HG02571 (cell line): ENCODE data around the gene PPFIBP1.
"Not testable (repeated sequence)": the region's sequence is repeated elsewhere in the genome, so short reads cannot be mapped to it uniquely, and the experiment has no call there.

Experiments
- ATAC-seq: cut with Tn5 transposase; IDR thresholded peaks from one replicate; pipeline ENCODE4 v1.9.1; 2021; ENCODE audit warnings: mild to moderate bottlenecking, moderate library complexity; ENCODE audit not compliant: unreplicated experiment

PPFIBP1 gene

DNA sequence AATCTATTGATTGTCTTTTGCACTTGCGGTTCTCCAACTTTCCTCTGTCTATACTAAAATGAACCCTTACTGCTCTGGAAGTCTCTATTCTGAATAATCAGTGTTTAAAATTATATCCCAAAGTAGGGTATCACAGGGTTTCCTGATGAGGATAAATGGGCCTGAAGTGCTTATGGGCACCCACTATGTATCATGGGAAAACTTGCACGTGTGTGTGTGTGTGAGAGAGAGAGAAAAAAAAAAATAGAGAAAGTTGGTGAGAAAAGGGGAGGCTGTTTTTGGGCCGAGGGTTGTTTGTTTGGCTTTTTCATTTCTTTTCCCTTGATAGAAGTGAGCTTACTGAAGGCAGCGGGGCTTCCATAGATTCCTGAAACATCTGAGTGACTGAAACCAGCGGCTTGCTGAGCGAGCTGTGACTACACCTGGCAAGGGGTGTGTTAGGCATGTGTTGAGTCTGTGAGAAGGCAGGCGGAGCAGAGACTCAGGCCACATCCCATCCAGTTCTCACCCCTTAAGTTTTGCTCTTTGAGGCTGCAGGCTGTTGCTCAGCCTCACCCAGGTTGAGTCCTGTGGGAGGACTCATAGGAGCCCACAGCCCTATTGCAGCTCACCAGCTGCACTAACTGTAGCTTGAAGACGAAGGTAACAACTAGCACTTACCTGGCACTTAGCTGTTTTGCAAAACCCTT lies 17.2 kb downstream of the PPFIBP1 start:
- no peak for ATAC-seq

DNA sequence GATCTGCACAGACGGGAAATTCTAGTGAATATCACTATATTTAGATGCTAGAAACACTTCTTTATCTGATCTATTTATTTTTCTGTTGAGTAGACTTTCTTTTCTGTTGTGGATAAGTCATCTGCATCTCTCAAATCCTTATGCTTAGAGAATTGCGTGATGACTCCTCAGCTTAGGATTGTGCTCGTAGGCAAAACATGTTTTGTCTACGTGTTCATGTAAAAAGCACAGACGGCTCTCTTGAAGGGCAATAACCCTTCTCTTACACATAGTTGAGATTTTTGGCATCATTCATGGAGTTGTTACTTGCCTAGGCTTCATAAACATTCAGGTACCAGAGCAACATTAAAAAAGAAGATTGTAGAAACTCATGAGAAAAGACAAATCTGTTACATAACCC lies 18.6 kb downstream of the PPFIBP1 start:
- ATAC-seq, result no peak

DNA sequence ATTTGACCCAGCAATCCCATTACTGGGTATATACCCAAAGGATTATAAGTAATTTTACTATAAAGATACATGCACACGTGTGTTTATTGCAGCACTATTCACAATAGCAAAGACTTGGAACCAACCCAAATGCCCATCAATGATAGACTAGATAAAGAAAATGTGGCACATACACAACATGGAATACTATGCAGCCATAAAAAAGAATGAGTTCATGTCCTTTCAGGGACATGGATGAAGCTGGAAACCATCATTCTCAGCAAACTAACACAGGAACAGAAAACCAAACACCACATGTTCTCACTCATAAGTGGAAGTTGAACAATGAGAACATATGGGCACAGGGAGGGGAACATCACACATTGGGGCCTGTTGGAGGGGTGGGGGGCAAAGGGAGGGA lies 20.9 kb downstream of the PPFIBP1 start:
- ATAC-seq, result not testable (repeated sequence)

DNA sequence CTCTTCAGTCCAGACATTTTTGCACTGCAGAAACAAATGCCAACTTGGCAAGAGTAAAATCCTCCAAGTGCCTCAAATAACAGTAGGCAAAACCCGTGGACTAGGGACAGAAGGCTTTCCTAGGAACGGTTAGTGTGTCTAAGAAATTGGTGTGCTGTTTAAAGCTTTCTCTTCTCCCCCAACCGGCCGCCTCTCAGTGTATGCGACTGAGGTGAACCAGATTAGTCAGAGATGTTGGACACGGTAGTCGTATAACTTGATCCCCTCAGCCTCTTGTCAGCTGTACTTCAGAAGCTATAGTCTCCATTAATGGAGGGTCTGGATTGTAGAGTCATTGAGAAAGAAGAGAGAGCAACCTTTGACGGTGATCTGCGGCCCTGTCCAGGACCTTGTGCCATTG lies 21.7 kb downstream of the PPFIBP1 start:
- no peak for ATAC-seq

DNA sequence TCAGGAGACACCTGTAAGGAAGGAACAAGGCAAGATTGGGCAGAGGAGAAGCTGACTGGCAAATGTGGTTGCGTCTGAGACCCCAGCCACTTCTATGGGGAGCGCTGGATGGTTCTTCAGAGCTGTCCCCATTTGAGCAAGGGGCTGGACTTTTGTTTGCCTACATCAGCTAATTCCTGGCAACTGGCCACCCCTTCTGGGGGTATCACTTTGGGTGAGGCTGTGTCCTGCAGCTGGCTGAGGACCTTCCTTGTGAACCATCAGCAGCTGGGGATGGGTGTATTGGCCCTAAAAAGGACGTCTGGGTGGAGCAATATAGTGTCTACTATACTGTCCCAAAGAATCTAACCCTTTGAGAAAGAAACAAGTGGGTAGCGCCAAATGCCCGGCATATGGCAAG lies 23.6 kb downstream of the PPFIBP1 start:
- no peak for ATAC-seq

DNA sequence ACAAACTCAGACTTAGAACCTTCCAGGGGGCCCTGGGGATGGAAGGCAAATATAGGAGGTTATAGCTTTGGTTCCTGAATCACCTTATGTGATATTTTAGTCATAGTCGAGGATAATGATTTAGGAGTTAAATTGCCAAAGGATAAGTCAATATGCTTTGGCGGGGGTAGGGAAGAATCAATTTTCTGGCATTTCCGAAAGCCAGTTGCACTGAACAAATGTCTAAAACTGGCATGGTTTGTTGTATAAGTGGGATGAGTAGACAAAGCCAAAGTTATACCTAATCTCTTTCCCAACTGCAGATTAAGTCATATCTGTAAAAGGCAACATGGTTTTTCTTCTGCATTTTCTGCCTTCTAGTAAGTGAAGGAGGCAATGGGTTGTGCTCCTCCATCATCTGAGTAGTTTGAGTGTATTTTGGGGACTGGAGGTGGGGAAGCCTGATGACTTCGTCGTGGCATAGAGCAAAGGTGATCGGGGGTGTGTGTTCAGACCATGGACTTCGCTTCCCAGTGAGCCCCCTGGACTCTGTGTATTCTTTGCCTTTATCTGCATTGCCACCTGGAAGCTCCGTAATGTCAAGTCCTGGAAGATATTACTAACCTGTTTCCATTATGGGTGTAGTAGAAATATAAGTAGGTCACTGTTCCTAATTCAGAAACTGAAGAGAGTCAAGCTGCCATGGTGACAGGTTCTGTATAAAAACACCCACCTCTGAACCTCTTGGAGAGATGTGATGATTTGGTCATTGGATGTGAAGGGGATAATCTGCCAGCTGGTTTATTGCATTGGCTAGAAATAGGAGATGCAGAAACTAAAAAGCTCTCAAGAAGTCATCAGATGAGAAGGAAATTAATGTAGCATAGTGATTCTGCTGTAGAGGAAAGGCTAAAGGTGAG lies 24.5 kb downstream of the PPFIBP1 start:
- no peak for ATAC-seq

DNA sequence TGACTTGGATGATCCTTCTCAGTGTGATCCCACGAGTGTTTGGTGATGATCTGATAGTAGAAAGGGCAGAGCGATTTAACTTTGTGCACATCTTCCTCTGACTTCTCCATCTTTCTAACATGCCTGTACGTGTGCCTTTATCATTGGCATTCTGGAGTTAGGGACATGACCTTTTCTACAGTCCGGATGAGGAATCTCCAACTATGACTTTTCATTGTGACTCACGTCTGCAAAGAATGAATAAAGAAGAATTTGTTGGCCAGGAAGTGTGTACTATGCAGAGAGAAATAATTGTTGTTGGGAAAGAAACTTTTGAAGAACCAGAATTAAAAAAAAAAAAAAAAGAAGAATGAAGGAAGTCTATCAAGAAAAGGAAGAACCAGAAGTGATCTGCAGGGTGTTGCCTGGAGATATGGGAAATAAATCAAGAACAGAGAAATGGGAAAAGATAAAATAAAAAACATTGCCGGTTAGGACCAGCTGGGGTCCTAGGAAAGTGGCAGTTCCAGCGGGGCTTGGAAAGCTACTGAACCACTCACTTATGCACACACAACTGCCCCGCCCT lies 25.3 kb downstream of the PPFIBP1 start:
- ATAC-seq, result no peak

DNA sequence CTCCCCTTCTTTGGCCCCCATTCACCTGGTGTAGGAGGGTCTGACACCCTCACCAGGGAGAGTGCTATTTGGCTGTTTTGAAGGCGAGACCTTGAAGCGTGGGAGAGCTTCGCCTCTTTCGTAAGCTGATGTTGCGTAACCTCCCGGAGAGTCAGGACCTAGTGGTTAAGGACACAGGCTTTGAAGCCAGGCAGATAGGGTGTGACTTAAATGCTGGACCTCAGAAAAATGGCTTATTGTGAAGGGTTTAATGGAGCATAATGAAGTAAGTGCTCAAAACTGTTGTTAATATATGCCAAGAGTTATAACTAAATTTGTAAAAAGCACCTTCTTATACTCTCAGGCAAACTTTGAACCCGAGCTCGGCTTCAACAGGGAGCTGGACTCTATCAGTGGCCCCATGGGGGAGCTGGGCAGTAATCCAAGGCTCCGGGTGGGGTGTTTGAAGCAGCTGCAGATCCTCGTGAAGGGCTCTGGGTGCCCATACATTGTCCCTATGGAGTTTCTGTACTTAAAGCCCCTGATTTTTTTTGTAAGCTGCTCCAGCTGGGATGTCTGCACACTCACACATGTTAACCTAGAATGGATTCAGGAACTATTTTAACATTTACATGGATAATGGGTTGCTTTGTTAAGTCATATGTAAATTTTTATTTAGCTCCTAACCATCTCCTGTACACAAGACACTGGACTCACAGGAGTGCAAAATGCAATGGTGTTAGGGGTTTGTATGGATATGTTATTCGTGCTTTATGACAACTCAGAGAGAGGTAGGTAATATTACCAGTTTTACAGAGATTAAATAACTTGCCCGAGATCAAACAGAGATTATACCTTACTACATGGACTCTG lies 26.0 kb downstream of the PPFIBP1 start:
- no peak for ATAC-seq

DNA sequence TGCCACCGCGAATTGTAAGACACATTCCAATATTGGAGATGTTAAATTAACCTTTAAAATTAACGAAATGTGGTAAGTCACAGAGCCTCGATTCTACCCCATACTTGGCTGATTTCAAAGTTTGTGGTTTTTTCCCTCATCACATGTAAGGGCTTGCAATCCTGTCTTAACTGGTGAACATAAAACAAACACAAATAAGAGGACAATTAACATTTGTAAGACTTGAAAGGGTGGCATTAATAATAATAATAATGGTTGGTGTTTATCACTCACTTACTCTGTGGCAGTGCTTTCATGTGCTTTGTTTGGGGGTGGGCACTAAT lies 26.6 kb downstream of the PPFIBP1 start:
- no peak for ATAC-seq

DNA sequence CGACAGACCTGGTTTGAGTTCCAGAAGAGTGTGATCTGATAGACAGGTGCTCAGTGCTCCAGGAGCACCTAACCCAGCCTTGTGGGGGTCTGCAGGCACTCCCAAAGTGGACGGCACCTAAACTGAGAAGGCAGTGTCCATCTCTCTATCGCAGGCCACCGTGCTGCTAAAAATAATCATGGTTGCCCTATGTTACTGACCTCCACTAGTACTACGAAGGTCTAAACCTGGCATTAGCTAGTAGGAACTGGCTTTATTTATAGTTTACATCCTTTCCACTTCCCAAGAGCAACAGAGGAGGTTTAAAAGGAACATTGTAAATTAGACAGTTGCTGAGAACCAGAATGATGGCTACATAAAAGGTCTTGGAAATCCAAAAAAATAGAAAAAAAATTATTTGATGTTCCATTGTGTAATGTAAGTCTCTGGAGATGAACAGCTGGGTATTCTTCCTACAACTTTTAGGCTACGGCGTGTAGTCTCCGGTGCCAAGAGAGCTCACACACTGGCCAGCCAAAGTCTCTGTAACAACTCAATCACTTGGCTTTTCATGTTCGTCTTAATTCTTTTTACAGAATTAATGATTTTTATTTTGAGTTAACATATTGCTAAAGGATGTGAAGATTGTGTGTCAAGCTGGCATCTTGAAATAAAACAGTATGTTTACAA lies 27.3 kb downstream of the PPFIBP1 start:
- ATAC-seq, result no peak

DNA sequence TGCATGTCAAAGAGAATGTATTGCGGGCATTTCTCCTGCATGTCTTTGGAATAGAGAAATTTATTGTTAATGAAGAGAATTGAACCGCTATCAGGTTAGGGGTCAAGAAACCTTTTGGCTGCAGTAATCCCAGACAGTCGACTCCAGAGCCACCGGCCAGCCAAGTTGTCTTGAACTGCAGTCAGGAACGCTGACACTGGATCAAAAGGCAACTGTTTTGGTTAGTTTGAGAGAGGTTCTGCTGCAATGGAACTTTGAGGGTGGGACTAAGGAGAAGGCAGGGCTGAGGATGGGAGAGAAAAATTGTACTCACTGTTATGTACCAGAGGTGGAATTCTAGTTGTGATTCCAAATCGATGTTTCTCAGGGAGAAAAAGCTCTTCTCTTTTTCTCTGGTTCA lies 28.2 kb downstream of the PPFIBP1 start:
- ATAC-seq, result no peak

DNA sequence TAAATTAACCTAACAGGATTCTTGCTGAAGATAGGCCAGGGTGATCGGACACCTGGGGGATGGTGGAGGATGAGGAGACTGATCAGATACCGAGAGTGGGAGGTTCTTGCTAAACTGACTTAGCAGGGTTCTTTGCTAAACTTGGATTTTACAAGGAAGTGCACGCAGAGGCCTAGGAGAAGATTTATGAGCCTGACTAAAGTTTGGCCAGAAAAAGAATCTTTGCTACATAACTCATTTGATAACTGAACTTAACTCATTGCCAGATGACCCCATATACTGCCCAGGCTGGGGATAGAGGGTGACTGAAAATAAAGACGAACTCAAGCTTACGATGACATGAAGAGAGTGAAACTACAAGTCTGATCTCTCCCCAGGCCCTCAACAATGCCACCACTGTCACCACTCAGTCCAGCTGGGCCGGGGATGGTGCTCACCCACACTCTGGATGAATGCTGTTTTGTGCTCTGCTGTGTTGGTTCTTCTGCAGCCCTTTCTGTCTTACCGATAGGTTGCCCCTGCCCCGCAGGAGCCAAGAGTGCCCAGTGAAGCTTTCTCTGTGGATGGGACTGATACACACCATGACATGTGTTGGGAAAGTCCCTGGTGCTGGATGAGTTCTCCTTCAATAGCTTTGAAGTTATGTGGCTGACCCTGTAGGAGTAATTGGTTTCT lies 29.0 kb downstream of the PPFIBP1 start:
- no peak for ATAC-seq

DNA sequence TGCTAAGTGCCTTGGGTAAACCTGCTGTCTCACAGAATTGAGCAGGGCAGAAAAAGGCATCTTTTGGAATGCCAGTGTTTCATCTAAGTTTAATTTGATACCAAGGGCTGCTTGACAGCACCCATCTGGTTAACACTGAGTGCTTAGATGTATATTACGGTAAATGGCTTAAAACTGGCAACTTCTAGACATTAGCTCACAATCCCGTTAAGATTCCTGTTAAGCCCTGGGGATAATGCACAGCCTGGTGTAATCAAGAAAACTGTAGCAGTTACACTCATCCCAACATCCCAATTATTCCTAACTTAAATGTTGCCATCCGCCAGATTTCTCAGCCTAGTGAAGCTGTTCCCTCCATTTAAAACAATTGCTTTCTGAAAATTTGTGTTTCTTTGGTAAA lies 29.9 kb downstream of the PPFIBP1 start:
- no peak for ATAC-seq

DNA sequence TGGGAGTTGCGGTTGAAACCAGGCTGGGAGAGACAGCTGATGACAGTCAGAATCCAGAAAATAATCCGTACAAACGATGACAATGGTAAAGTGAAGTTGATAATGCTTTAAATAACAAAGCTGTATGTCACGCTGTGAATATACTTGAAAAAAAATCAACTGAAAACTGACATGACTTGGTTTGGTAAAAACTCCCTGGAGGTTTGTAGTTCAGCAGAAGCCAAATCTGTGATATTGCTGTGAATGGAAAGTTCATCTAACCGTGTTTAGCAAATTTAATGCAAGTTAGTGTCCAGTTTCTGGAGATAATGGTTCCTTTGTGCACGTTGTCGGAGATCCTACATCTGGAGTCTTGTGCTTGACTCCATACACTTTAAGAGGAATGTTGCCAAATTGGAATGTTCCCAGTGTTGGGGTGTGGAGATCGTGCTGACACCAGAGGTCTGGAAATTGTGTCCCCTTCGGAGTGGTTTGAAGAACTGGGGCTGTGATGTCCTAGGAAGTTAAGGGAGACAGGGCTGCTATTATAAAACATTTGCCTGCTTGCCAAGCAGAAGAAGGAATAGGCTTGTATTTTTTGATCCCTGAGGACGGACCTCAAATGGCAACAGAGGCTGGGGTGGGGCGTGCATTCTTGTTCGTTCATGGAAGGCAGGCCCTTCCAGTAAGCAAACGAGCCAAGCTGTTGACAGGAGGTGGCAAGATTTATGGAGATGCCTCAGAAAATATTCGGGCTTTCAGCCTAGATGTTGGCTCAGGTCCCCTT lies 30.6 kb downstream of the PPFIBP1 start:
- ATAC-seq, result no peak

DNA sequence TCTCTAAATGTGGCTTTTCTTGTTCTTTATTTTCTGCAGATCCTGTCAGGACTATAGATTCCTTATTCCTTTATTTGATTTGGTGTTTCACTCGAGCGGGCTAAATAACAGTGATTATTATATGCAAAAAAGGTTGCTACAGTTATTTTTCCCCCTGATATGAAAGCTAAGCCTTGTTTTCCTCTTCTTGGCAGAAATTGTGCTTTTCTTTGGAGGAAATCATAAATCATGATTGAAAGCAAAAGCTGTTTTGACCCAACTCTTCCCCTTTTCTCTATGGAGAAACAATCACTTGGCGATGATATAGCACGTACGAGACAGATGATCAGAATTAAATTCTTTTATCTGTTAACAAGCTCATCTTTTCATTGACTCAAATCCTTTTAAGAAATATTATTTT lies 31.4 kb downstream of the PPFIBP1 start:
- no peak for ATAC-seq

DNA sequence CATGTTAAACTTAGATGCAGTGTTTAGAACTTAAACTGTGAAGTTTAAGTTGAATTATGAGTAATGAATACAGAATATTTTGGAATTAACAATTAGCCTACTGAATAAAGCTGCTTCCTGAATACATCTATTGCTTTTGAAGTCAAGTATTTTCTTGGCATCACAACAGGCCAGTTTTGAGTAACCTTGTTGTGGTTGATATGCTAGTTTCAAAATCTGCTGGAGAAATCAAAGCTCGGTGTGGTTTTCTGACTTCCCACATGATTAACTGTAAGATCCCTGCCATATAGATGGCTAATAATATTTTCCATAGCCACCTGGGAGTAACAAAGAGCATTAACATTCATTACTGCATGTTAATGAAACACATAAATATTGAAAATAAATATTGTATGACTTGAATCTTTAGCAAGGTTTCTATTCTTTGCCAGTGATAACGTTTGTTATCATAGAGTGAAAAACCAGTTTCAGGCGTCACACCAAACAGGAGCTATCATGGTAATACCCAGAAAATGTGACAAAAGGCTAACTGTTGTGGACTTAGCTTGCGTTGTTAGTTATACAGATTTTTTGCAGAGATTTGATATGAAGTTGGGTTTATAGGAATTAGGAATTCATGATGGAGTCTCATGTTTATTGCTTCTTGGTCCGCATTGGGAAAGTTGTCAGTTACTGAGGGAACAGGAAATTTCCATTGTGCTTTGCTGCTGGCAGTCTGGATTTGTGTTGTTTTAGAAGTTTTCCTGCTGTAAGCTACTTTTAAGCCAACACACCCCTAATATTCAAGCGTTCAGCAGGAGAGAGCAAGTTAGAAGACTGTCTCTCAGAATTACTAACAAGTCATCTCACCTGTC lies 32.1 kb downstream of the PPFIBP1 start:
- no peak for ATAC-seq

DNA sequence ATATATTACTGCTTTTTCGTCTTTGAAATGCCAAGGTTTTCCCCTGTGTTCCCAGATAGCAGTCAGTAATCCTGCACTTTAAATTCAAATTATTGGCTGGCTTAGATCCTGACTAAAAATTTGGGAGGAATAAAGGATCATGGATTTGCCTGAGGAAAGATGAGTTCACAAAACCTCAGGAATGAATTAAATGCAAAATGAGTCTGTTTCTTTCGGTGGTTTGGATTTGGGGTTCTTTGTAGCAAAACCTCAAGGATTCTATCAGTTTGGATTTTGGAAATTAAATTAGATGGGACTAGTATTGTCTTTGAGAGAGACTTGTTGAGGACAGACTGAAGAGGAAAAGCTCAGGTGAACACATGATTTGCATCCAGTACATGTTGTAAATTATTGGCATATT lies 36.1 kb downstream of the PPFIBP1 start:
- ATAC-seq, result no peak

DNA sequence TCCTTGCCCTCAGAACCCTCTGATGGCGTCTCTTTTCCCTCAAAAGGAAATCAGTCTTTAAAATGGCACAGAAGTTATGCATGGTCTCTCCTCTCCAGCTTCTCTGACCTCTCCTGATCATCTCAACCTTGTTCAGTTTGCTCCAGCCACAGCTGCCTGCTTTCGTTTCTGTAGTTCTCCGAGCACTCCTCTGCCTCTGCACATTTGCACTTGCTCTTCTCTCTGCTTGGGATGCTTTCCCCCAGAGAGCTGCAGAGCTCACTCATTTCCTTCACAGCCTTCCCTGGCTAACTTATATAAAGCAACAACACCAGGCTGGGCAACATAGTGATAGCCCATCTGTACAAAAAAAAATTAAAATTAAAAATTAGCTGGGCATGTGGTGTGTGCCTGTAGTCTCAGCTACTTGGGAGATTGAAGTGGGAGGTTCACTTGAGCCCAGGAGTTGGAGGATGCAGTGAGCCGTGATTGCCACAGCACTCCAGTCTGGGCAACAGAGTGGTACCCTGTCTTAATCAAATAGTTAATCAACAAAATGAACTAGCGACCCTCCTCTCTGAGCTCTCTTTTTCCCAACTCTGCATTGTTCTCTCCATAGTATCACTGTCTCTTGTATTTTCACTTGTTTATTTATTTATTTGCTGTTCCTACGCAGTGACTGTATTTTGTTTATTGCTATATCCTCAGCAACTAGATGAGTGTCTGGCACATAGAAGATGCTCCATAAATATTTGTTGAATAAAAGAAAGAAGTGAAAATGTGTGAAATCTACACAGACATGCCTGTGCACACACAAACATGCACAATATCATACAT lies 37.7 kb downstream of the PPFIBP1 start:
- no peak for ATAC-seq
